HPDE6-E6E7 (cell line): ENCODE results near the gene LRRC3C.
A peak's percentile ranks its signal among the peaks of the same experiment; 100 is the strongest.
"Not testable (repeated sequence)": the region's sequence is repeated elsewhere in the genome, so short reads cannot be mapped to it uniquely, and the experiment has no call there.

ENCODE experiments used
- DNase-seq: peaks from one replicate; pipeline ENCODE4 v3.0.0; 2011; ENCODE audit warnings: missing footprints; ENCODE audit errors: extremely low spot score

LRRC3C gene

DNA sequence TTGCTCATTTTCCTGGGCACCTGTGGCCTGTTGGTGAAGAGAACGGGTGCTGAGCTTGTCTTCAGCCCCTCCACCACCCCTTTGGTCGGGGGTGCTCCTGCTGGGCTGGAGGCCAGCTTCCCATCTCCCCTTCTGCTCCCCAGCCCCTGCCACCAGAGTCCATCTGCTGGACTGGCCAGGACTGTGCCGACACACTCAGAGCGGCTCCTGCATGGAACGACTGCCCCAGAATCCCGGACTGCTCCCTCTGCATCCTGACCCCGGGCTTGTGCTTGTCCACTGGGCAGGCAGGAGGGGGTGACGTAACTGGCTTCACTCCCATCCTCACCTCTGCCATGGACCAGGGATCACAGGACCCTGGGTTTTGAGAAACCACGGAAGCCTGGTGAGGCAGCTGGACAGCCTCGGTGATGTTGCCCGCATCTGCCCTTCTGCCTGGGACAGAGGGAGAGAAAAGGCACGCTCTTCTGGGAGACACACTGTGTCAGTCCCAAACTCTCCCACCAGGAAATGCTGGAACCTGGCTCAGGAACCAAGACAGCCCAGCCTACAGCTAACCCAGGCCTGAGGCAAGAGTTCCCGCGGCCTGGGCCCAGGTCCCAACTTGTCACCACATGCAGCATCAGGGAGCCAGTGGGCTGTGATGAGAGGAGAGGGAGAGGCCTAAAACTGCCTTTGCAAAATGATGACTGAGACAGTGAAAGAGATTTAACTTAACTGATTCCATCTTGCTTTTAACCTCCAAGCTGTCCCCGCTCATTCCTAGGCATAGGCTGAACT is 19.2 kb downstream of the LRRC3C start:
- no peak for DNase-seq

DNA sequence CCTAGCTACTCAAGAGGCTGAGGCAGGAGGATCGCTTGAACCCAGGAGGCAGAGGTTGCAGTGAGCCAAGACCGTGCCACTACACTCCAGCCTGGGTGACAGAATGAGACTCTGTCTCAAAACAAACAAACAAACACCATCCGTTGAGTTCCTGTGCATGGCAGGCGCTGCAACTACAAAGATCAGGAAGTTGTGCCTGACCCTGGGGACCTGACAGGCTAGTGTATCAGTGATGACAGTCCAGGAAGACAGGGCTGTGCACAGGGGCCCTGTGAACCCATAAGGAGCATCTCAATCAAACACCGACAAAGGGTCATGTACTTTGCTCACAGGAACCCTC is 20.9 kb downstream of the LRRC3C start:
- not testable (repeated sequence) for DNase-seq

DNA sequence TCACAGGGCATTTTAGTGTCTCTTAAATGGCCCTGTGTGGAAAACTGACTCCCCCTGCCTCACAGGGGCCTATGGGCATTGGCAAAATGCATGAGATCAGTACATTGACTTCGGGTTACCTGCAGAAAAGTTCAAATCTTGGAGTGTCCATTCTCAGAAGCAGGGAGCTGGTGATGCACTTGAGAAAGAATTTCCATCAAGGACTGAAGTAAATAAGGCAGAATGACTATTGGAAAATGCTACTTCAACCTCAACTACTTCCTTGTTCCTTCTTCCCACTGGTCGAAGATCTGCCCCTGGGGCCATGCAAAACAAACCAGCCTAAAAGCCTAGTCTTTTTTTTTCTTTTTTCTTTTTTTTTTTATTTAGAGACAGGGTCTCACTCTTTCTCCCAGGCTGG is 21.5 kb downstream of the LRRC3C start:
- no peak for DNase-seq

DNA sequence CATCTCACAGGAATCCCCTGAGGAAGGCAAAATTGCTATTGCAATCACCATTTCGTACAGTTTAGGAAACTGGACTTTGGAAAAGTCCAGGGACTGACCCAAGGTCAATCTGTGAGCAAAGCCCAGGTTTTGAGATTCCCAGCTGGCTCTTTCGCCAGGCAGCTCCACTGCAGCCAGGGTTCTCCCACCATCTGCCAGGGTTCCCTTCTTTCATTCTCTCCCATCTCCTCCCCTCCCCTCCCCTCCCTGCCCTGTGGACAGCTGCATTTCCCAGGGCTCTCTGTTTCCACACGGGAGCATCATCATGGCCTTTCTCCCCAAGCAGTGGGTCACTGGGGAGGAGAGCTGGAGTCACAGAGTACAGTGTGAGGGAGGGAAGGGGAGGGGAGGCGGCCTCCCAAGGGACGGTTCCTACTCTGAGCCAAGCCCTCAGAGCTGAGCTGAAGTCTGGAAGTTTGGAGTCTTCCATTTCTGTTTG is 23.4 kb downstream of the LRRC3C start:
- DNase-seq: no peak

DNA sequence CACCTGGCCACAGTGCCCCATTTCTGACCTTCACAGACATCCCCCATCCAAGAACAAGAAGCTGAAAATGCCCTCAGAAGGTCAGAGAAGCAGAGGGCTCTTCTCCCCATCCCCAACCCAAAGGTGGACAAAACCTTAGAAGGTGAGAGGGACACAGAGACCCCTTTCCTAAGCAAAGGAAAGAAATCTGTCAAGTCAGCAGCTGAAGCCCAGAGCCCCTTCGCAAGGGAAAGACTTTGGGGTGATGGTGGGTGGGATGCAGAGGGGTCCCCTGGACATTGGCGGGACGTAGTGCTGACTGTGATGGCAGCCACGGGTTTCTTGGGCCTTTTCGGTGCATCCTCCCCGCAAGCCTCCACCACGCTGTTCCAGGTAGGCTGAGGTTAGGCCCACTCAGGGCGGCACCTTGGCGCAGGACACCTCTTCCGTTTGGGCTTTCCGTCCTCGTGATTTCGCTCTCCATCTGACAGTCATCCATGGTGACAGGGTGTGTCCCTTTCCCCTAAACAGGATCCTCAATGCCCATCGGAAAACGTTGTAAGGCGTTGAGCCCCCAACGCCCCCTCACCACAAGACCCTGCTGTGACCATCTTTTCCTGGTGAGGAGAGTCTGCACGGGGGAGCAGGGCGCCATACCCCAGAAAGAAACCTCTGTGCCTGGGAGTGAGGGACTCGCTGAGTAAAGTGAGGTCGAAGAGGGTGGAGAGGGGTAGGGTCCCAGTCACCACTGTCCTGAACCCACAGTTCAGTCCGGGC is 24.6 kb downstream of the LRRC3C start:
- DNase-seq: no peak

DNA sequence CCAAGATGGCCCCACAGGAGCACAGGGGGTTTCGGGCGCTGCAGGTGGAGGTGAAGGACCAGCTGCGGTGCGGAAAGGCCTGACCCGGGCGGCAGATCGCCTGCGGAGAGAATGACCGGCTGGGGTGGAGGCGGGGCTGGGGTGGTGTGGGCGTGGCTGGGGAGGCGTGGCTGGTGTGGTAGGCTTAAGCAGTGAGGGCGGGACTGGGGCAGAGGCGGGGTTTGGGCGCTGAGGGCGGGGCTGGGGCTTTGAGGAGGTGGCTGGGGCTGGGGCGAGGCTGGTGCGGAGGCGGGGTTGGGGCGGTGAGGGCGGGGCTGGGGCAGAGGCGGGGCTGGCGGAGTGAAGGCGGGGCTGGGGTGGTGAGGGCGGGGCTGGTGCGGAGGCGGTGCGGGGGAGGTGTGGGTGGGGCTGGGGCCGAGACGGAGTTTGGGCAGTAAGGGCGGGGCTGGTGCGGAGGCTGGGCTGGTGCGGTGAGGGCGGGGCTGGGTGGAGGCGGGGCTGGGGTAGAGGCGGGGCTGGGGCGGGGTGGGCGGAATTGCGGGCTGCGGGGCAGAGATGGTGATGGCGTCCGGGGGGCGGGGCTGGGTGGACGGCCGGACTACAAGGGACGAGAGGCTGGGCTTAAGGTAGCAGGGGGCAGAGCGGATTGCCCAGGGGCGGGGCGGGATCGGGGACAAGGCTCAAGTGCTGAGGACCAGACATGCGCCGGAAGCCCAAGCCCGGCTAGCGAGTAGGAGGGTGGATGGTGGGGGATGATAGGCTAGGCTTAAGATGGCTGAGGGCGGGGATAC is 25.3 kb downstream of the LRRC3C start:
- peak; percentile 83 for DNase-seq

DNA sequence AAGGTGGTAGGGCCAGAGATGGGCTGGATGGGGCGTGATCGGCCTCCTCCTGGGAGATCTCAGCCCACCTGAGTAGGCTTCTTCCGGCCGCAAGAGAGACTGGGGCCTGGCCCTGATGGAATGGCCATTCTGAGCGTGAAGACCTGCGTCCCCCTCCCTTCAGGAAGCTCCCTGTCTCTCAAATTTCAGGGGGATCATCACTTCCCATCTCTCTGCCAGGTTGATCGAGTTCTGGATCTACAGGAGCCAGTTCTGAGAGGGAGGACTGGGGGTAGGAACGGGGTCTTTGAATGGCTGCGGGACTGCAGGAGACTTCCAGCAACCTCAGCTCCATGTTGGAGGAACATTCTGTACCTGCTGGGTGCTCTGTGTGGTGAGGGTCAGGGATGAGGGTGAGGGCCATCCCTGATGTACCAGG is 25.9 kb downstream of the LRRC3C start:
- DNase-seq: no peak

DNA sequence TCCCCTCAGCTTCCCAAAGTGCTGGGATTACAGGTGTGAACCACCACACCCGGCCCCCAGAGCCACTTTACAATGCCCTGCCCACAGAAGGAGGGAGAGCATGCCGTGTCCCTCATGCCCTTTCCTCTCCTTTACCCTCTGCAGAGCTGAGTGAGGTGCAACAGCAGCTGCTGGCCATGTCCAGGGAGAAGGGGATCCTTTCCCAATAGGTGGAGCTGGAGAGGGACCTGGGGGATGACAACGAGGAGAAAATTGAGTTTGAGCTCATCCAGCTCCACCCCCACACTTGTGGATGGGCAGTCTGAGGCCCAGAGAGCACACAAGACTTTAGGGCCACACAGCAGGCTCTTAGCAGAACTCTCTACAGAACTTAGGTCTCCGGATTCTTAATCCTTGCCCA is 27.3 kb downstream of the LRRC3C start:
- DNase-seq: no peak

DNA sequence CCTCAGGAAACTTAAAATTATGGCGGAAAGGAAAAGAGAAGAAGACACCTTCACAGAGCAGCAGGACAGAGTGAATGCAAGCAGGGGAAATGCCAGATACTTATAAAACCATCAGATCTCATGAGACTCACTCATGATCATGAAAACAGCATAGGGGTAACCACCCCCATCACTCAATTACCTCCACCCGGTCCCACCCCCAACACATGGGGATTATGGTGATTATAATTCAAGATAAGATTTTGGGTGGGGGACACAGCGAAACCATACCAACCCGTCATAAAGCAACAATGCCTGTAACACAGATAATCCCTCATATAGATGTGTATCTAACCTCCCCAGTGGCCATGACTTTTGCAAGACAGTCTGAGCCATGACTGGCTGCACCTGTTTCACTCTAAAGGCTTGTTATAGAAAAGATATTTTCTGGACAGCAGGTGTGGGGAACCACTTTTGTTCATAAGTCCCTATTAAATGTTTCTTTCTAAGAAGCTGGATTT is 28.2 kb downstream of the LRRC3C start:
- DNase-seq: no peak

DNA sequence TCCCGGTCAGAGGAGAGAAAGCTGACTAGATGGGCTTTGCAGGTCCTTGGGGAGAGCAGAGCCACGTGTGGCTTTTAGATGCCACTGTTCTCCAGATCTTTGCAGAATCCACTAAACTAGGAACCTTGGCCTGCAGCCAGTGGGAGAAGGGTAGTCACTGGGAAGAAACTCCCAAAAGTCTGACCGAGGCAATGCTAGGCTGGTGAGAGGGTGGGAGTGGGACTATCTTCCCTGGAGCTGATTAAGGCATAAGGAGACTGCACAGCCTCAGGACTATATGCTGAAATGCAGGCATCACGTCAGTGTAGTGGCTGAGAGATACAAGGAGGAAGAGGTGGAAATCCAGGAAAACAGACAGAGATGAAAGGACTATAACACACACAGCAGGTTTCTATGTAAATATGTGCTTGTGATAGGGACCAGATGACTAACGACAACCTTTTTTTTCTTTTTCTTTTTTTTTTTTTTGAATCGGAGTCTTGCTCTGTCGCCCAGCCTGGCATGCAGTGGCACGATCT is 33.1 kb downstream of the LRRC3C start:
- DNase-seq: no peak

DNA sequence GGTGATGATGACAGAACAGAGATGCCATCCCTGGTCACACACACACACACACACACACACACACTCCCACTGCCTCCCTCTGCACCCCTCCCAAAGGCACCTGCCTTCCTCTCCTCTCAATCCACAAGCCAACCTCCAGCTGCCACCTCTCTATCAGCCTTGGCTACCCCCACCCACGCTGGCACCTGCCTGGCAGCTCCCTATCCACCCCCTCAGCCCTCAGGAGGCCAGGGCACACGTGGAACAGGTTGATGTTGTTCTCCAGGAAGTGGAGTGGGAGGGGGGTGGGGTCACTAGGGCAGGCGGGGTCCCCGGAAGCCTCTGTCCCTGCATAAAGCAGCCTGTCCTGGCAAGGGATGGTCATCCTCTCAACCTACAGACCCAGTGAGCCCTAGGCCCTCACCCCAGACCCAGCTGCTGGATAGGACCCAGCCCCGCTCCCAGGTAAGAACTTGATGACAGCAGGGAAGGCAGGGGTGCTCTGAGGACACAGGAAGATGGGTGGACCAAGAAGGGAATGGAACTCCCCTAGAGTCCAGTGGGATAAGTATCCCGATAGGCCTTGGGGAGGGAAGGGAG is 35.2 kb downstream of the LRRC3C start, which contains the start of gene GSDMA:
GSDMA (plus strand) TSS at position 363 of the 579 bp plus-strand sequence. CDS start 2,684 bp downstream, outside the sequence.
- DNase-seq: no peak

DNA sequence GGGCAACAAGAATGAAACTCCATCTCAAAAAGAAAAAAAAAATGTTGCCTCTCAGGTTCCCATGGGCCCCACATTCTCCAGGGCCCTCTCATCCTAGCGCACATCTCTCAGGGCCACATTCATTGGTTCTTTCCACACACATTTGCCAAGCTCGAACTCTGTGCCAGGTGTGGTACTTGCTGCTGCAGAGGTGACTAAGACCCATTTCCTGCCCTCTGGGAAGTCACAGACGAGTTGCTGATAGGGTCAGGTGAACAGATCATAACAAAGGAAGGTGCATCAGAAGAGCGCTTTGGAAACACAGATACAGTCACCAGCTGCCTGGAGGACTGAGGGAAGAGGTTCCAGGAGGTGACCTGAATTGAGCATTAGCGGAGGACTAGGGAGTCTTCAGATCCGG is 36.3 kb downstream of the LRRC3C start:
- peak; percentile 90 for DNase-seq

DNA sequence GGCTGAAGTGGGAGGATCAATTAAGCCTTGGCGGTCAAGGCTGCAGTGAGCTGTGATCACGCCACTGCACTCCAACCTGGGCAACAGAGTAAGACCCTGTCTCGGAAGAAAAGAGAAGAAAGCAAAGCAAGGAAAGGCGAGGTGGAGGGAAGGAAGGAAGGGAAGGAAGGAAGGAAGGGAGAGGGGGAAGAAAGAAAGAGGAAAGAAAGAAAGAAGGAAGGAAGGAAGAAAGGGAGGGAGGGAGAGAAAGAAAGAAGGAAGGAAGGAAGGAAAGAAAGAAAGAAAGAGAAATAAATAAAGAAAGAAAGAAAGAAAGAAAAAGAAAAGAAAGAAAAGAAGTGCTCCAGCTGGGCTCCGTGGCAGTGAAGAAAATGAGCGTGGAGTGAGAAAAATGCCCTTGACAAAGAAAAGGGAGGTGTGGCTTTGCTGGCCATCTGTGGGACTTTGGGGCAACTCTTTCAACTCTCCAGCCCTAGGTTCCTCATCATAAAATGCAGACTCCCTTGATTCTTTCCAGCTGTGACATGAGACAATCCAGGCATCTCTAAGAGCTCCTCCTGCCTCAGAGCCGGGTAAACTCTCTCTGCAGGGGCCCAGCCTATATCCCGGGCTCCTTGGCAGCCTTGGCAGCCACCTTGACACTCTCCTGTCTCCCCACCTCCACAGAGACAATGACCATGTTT is 37.6 kb downstream of the LRRC3C start:
- DNase-seq: no peak

DNA sequence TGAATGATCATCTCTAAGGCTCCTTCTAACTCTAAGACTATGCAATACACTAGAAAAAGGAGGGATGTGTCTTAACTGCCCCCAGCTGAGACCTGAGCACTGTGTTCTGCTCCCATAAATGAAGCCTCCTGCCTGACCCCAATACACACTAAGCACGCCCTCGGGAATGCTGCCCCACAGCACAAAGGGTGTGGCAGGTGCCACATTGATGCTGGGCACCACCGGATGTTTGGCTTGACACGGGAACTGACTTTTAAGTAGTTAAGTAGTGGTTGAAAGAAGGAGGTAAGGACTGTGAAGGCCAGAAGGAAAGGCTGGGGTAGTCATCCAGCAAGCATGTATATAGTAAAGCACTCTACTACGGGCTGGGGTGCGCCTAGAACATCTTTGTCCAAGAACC is 39.2 kb downstream of the LRRC3C start:
- no peak for DNase-seq

DNA sequence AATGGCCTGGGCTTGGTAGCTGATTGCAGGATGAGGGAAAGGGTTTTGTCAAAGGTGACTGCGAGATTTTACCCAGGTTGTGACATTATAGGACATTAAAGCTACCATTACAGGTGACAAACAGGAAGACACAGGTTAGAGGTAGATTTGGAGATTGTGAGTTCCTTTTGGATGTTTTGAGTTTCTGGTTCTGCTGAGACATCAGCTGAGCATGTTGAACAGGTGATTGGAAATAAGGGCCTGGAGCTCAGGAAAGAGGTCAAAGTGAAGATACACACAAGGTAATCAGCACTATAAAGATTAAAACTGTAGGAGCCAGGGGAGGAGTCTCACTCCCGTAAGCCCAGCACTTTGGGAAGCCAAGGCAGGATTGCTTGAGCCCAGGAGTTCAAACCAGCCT is 41.2 kb downstream of the LRRC3C start:
- DNase-seq: no peak

DNA sequence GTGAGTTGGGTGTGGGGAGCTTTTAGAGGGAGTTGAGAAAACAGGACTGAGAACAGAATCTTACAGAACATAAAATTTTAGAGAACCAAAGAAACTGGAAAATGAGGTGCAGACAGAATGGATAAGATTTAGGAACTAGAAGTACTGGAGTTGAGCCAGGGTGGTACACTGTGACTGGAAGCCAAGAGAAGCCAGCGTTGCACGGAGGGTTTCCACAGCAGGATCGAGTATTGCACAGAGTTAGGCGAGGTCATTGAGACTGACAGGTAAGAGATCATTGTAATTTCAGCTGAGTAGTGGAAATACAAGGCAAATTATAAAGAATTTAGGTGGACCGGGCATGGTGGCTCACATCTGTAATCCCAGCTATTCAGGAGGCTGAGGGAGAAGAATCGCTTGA is 41.8 kb downstream of the LRRC3C start:
- DNase-seq: no peak

DNA sequence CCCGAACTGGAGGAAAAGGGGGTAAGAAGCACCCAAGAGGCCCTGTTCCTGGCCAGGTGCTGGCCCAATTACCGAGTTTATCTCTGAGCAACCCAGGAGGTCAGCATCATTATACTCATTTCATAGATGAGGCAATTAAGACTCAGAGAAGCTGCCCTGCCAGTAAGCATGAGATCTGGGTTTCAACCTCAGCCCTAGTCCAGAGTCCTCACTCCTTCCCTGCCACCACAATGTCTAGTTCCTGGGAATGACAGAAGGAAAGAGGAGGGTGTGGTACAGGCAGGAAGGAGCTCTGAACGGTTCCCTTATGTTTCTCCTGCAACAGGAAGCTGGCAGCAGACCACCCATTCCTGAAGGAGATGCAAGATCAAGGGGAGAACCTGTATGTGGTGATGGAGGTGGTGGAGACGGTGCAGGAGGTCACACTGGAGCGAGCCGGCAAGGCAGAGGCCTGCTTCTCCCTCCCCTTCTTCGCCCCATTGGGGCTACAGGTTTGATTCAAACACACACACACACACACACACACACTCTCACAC is 42.7 kb downstream of the LRRC3C start:
- no peak for DNase-seq

DNA sequence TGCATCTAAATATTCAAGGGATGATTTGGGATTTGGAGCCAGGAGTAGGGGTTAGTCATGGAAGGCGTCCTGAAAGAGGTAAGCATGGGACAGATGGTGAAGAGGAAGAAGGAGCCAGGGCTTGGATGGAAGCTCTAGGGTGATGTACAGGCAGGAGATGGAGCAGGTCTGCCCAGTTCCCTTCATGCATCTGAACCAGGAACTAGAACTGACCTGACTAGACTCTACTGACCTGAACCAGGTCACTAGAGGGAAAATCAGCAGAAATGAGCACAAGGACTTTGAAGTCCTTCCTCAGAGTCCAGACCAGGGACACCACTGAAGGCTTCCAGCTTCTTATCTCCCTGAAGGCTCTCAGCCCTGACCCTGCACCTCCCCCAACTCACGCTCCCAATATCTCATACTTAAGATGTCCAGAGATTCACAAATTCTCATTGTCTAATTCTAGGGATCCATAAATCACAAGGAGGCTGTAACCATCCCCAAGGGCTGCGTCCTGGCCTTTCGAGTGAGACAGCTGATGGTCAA is 43.6 kb downstream of the LRRC3C start:
- DNase-seq: no peak

DNA sequence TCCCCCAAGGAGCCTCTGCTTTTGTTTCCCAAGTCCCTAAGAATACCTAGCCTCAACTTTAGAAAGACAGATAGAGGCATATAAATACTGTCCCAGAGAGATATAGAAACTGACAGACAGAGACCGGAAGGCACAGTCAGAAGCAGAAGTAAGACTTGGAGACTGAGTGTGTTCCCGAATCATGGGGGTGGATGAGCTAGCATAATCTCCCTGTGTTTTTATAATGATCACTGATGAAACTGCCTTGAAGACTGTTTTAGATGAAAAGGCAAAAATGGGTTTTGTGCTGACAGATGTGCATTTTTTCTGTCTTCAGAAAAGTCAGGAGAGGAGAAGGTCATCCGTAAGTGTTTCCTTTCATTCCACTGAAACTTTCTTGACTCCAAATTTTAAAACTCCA is 44.7 kb downstream of the LRRC3C start:
- no peak for DNase-seq

DNA sequence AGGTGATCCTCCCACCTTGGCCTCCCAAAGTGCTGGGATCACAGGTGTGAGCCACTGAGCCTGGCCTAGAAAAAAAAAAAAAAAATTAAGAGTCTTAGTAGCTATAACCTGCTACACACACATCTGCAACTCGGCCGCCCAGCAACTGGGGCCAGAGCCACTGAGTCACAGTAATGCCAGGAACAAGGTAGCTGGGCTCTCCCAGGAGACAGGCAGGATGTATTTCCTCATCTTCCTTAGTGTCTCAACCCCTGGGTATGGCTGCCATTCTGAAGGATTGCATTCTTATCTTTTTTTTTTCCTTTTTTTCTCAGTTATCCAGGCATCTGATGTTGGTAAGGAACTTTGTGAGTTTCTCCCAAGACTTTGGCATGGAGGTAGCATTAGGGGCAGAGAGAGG is 46.0 kb downstream of the LRRC3C start:
- DNase-seq: no peak
